Ramos (cell line): ENCODE results near the gene GALNS.

Experiments
- in situ Hi-C: fragments of 300-500 bp; cut with MboI; formaldehyde crosslinking; loops from one replicate; pipeline ENCODE4 v1.14.3; 2022; ENCODE audit warnings: low sequenced_read_pairs; ENCODE audit not compliant: unreplicated experiment

Gene GALNS

DNA sequence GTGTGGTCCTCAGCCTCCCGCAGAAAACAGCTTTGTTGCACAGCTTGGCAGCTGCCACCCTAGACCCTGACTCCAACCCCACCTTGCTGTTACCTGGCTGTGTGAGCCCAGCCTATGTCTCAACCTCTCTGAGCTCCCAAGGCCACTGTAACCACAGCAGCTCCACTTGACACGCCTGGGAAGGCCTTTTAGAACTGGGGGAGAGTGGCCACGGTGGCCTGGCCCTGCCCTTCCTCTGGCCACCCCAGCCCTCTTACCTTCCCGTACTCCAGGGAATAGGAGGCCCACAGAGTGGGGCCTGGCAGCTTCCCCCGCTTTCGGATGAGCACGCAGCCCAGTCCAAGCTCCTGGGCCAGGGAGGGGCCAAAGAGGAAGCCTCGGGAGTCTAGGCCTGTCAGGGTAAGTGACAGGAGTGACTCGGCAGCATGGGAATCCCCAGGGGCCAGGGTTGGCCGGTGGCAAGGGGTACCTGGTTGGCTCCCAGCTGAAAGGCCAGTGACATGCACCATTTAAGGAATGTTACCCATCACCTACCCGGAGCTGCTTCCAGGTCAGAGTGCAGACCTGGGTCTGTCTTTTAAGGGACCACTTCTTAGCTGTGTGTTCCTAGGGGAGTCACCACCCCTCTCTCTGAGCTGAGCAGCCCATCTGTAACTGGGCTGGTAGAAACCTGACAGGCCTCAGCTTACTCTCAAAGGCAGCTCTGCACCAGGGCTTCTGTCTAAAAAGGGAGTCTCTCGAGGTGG lies 46.4 kb downstream of the GALNS start:
- in situ Hi-C loops, result loop anchor here (5.0 kb wide), 1 partner anchor 407 kb away; the partner anchor contains the start of gene ZNF778

DNA sequence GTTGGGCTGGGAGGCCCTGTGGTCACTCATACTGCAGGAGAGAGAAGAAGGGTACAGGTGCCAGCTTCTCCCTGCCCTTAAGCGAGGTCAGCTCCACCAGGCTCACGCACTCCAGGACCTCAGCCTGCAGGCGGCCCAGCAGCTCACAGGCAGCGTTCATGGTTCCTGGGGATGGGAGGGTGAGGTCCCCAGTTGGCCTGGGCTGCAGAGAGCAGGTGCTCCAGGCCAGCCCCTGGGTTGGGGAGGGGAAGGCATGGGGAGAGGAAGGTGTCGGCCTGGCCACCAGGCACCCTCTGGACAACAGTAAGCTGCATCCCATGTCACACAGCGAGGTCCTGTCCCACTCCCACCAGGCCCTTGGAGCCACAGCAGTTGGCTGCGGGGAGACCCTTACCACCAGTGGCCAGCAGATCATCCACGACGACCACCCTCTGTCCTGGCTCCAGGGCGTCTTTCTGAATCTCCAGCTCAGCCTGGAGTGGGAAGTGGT lies 47.0 kb downstream of the GALNS start:
- in situ Hi-C loops, result loop anchor here (5.0 kb wide), 1 partner anchor 408 kb away; the partner anchor contains the start of gene ZNF778

DNA sequence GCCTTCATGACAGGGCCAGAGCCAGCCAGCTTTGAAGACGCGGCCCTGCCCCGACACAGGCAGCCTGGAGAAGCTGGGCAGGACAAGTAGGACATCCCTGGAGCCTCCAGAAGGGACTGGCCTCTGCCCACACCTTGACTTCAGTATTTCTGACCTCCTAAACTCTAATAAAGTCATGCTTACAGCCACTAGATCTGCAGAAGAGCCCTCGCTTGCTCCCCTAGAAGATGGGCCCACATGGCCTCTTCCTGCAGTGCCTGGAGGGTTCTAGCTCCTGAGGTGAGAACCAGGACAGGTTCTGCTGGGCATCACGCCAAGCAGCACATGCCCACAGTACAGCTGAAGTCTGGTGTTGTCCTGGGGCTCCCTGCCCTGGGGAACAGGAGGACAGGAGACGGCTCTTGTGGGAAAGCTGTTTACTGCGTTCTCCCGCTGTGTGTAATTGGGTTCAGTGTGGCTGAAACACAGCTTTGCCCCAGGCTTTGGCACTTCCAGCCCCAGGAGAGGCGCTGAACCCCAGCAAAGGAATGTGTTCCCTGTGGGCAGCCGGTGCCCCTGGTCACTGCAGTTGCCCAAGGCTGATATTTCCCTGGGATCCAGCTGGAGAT lies 47.6 kb downstream of the GALNS start:
- in situ Hi-C loops, result no loop called here

DNA sequence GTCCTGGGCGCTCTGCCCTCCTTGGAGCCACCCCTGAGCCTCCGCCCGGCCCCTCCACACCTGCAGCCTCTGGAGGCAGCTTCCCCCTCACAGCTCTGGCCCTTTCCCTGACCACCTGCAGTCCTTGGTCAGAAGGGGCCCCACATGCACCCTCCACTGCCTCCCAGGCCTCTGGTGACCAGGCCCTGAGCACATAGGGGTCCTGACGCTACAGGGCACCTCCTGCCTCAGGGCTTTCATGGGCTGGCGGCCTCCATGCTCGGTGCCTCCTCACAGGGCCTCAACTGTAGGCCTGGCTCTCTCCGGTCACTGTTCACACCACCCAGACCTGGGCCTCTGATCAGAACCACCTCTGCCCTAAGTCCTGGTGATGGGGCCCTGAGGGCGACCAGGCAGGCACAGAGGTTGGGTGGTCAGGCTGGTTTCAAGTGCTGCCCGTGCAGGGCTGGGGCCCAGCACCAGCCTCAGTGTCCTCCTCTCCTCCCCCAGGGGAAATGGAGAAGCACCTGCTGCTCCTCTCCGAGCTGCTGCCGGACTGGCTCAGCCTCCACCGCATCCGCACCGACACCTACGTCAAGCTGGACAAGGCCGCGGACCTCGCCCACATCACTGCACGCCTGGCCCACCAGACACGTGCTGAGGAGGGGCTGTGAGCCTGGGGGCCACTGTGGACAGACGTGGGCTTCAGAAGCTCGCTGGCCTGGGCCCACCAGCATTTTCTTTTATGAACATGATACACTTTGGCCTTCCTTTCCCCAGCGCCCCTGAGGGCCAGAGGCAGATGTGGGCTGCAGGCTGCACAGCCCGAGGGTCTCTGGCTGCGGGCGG lies 48.9 kb downstream of the GALNS start:
- in situ Hi-C loops, result no loop called here

DNA sequence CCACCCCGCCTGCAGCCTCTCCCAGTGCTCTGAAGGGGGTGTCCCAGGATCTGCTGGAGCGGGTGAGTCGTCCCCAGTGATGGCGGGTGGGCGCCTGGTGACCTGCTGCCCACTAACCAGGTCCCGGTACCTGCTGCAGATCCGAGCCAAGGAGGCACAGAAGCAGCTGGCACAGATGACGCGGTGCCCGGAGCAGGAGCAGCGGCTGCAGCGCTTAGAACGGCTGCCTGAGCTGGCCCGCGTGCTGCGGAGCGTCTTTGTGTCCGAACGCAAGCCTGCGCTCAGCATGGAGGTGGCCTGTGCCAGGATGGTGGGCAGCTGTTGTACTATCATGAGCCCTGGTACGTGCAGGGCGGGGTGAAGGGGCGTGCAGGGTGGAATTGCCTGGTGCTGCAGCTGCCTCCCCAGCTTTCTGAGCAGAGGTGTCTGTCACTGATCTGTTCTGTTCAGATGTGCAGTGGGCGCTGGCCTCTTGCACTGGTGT lies 49.6 kb downstream of the GALNS start:
- in situ Hi-C loops, result no loop called here

DNA sequence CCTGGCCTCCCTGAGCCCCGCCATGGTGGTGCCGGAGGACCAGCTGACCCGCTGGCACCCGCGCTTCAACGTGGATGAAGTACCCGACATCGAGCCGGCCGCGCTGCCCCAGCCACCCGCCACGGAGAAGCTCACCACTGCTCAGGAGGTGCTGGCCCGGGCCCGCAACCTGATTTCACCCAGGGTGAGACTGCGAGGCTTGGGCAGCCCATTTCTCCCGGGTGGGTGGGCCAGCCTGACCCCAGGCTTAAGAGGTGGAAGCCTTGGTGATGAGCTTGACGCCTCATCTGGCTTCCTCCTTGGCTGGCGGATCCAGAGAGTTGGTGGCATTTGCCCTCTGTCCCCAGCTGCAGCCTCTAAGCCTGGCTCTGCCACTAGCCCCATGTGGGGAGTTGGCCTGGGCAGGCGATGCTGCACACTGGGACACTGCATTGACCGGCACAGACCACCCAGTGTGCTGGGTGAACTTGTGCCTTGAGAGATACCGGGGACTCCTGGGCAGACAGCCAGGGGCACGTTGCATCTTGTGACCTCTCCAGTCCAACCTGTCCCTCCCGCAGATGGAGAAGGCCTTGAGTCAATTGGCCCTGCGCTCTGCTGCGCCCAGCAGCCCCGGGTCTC lies 50.1 kb downstream of the GALNS start:
- in situ Hi-C loops, result no loop called here

DNA sequence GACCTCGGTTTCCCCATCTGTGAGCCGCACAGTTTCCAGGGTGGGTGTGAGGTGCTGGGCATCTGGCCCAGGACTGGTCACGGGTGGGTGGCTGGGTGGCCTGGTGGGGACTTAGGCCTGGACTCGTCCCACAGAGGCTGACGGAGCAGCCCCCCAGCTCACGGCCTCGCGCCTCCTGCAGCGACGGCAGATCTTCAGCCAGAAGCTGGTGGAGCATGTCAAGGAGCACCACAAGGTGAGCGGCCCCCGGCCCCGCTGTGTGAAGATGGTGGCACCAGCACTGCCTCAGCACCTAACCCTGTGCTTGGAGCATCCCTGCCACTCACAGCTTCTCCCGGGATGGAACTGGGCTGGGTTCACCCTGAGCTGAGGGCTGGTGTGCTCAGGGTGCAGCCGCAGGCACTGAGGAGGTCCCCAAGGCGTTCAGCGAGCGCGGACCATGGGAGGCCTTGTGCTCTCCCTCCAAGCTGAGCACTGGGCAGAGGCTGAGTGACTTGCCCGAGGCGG lies 50.8 kb downstream of the GALNS start:
- in situ Hi-C loops, result no loop called here

DNA sequence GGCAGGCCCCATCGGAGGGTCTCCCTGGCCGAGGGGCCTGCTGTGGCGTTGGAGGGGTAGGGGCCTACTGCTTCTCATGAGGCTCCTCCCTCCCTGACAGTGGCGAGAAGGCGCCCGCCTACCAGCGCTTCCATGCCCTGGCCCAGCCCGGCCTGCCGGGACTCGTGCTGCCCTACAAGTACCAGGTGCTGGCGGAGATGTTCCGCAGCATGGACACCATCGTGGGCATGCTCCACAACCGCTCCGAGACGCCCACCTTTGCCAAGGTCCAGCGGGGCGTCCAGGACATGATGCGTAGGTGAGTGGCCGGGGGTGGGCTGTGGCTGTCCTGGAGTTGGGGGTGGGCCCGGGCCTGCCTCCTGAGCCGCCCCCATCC lies 51.4 kb downstream of the GALNS start:
- in situ Hi-C loops, result no loop called here

DNA sequence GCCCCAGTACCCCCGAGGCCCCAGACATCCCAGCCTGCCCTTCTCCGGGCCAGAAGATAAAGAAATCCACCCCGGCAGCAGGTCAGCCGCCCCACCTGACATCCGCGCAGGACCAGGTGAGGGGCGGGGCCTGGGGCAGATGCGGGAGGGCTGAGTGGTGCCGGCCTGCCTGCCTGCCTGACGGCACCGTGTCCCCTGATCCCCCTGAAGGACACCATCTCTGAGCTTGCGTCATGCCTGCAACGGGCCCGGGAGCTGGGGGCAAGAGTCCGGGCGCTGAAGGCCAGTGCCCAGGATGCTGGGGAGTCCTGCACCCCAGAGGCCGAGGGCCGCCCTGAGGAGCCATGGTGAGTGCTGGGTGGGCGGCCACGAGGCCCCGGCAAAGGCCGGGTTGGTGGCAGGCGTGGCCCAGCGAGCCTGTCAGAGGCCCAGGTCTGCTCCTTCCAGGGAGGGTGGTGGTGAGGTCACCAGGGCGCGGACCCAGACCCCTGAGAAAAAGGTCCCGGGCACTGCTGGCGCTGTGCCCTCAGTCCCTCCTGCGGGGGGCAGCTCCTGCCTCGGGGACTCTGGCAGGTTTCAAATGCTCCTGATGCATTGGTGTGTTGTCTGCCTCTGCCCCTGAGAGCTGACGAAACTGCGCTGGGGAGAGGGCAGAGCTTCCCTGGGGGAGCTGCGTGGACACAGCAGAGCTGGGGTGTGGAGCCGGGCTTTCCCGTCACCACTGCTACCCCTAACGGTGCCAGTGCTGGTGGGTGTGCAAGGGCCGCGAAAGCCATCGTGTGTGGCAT lies 52.0 kb downstream of the GALNS start:
- in situ Hi-C loops, result no loop called here

DNA sequence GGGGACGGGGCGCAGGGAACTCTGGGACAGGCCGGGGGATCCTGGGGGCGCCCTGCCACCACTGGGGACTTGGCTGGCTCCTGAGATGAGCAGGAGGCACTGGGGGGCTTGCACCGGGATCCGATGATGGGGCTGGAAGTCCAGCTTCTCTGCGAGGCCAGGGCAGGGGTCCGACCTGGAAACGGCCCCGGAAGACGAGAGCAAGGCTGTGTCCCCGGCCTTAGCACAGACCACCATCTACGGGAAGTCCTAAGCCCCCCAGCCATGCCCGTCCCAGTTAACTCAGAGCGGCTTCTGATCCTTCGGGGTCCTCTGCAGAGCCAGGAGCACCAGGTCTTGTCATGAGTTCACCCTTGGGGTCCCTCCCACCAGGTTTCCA lies 52.6 kb downstream of the GALNS start:
- in situ Hi-C loops, result no loop called here

DNA sequence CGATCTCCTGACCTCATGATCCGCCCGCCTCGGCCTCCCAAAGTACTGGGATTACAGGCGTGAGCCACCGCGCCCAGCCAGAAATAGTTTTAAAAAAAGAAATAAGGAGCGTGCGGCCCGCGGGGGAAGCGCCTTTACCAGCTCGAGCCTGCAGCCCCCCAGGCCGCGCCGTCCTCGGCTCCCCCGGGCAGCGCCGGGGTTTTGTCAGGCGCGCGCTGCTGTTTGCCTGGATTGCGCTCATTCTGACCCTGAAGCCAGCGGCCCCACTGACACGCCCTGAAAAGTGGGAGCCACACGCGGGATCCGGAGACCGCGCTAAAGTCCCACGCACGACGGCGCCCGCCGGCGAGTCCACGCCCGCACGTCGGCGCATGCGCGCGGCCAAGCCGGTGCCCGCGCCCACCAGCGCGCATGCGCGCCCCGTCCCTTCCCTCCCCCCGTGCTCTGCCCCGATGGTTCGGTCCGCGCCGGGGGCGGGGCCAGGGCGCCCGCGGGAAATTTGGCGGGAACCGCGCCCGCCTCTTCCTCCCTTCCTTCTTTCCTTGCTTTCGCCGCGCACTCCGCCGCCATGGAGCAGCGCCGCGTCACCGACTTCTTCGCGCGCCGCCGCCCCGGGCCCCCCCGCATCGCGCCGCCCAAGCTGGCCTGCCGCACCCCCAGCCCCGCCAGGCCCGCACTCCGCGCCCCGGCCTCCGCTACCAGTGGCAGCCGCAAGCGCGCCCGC lies 53.3 kb downstream of the GALNS start, which contains the start of gene CDT1:
TSS of gene CDT1 (plus strand) at position 526 of the 724 bp plus-strand sequence. CDS start at position 569, 43 bp downstream.
- in situ Hi-C loops, result no loop called here

DNA sequence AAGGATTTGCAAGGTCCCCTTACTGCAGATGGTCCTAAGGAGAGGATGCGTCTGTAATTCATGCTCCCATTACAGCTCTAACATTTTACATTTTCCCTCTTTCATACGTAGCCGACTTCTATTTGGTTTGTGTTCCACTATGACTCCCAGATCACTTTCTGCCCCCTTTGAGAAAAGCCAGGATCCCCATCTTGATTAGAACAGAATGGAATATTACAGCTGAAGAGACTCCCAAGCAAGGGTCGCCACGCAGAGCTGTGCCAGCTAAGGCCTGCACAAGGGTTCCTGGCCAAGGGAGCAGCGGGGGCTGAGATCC lies 56.5 kb downstream of the GALNS start:
- in situ Hi-C loops, result no loop called here

DNA sequence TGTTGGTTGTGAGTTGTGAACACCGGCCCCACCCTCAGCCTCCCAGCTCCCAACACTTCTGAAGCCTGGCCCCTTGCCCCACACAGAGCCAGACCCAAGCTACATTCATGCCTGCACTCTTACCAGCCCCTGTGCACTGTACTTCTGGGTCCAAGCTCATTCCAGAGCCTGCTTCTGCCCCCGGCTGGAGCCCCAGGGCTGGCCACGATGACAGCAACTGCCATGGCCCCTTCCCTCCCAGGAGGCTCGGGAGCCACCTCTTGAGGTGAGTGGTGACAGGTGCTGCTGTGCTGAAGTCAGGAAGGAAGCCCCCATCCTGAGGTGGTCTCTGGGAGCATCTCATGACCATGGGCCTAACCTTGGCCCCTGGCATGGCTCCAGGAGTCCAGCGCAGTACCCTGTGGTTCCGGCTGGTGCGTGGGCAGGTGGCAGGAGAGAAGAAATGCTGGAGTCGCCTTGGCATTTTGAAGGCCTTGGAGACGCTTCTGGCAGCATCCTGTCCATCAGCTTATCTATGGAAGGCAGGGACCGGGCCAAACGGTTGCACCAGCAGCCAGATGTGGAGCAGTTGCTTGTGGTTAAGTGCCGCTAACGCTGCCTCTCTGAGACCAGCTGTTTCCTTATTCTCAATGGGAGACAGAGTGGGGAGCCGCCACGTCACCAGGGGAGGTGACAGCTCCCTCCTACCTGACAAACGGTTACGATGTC lies 57.0 kb downstream of the GALNS start:
- in situ Hi-C loops, result no loop called here

DNA sequence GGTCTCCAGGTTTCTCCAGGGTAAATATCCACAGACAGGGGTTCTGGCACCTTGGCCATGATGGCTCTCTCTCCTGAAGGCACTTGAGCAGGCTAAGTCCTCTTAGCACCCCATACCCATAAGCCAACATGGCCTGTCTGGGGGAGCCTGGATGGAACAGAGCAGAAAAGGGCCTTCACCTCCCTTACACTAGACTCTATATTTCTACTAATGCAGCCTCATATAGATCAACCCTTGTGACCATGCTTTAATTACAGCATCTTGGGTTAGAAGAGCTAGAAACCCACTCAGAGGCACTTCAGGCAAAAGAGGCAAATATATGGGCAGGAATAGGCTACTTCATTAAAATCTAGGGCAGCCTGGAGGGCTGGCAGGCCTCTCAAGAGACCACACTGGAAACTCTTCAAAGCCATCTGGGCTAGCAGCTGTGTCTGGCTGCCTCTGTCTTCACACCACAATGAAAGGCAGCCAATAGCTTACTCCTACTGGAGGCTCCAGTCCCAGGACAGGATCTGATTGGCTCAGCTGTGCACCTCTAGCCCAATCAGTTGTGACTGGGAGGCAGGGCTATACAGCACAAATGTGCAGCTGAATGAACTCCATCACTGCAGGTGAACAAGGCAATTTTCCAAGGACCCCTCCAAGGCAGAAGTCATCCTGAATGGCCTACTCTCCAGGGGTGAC lies 57.8 kb downstream of the GALNS start:
- in situ Hi-C loops, result no loop called here

DNA sequence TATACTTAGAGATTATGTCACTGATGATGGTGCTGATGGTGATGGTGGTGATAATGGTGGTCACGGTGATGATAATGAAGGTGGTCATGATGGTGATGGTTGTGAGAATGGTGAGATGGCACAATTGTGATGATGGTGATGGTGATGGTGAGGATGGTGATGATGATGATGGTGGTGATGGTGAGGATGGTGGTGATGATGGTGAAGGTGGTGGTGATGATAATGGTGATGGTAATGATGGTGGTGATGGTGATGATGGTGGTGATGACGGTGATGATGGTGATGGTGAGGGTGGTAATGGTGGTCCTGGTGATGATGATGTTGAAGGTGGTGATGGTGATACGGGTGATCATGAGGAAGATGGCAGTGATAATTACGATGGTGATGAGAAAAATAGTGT lies 58.7 kb downstream of the GALNS start:
- in situ Hi-C loops, result no loop called here

DNA sequence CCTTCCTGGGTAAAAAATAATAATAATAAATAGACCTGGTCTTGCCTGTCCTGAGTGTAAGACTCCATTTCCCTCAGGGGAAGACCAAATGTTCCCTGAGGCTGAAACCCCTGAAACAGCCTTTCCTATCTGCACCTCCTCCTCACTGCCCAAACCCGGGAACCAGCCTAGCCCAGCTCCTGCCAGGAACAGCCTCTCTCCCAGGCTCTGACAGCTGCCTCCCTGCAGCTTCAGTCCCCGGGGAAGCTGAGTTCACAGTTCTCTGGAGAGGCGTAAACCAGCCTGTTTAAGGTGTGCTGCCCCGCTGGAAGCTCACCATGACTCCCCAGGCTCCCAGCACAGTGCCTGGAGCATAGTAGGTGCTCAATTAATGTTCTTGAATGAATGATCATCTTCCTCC lies 60.5 kb downstream of the GALNS start:
- in situ Hi-C loops, result no loop called here

DNA sequence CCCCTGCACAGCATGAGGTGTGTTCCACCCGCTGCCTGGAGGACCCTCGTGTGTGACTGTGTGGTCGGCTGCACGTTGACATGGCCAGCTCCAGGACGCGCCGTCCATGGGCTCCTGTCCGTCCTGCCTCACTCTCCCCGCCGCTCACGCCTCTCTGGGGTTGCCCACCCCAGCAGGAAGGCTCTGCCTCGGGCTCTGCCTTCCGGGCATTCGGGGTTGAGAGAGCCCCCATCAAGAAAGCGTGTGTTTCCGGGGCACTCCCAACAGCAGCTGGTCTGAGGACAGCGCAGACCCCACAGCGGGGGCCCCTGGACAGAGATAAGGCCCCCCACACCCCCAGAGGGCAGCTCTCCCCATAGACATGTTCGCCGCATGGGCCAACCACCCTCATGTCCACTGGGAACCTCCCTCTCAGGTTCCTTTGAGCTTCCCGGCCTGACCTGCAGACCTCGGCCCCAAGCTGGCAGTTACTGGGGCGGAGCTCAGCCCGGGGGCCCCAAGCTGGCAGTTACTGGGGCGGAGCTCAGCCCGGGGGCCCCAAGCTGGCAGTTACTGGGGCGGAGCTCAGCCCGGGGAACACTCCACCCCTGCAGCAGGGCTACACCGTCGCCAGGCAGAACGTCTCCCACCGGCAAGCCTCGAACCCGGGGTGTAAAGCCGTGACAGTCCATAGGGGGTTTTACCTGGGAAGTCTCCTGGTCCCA lies 63.3 kb downstream of the GALNS start:
- in situ Hi-C loops, result no loop called here
